Epithelial cell of esophagus (primary cell): ENCODE results near the gene PGD.

ENCODE experiments used
- DNase-seq: peaks from one replicate; pipeline ENCODE4 v3.0.0; 2010; ENCODE audit warnings: low read depth
- H3K4me3 ChIP-seq: 2 replicates; pipeline ENCODE4 v1.5.1; 2011; ENCODE audit warnings: mild to moderate bottlenecking, low read length, control low read depth
- CTCF ChIP-seq: IDR thresholded peaks from 2 replicates; pipeline ENCODE4 v1.5.1; 2011; ENCODE audit warnings: low read depth, mild to moderate bottlenecking, low read length, control low read depth, inconsistent platforms; ENCODE audit not compliant: insufficient read depth; ENCODE audit errors: missing control alignments

The PGD gene

DNA sequence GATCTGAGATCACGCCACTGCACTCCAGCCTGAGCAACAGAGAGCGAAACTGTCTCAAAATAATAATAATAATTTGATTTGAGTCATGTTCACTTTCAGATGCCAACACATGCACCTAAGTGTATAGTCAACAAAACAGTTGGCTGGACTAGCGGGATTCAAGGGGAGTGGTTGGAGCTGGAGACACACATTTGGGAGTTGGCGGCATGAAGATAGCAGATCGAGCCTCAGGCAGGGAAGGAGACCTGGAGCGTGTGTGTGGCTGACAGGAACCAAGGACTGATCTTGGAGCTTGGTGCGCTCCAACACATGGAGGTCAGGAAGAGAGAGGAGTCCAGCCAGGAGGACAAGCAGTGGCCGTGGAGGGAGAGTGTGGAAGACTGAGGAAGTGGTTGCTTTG is 14.6 kb upstream of the PGD start:
- no peak overlapping the region for H3K4me3 ChIP-seq
- no peak for DNase-seq
- TF ChIP-seq CTCF = no peak

DNA sequence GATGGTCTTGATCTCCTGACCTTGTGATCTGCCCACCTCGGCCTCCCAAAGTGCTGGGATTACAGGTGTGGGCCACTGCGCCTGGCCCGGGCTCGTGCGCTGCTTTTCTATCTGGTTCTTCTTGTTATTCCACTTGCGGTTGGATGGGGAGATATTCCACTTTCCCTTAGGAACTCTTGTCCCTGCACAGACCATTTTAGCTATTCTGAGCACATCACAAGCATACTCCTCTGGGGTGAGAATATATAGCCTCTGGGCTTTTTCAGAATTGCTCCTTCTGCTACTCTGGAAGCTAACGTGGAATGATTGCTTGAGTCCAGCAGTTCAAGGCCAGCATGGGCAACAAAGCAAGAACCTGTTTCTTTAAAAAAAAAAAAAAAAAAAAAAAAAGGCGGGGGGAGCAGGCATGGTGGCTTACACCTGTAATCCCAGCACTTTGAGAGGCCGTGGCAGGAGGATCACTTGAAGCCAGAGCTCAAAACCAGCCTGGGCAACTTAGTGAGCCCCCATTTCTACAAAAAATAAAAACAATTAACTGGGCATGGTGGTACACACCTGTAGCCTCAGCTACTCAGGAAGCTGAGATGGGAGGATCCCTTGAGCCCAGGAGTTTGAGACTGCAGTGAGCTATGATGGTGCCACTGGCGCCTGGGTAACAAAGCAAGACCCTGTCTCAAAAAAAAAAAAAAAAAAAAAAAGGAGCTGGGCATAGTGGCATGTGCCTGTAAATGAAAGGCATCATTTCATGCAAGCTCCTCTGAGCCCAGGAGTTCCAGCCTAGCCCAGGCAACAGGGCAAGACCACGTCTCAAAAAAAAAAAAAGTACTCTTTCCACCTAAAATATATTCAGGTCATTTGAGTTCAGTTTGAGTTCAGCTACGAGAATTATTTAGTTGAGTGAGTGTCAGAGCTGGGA is 11.8 kb upstream of the PGD start:
- no peak for TF ChIP-seq CTCF
- H3K4me3 ChIP-seq = peak overlapping the region; percentile 28
- DNase-seq = no peak

DNA sequence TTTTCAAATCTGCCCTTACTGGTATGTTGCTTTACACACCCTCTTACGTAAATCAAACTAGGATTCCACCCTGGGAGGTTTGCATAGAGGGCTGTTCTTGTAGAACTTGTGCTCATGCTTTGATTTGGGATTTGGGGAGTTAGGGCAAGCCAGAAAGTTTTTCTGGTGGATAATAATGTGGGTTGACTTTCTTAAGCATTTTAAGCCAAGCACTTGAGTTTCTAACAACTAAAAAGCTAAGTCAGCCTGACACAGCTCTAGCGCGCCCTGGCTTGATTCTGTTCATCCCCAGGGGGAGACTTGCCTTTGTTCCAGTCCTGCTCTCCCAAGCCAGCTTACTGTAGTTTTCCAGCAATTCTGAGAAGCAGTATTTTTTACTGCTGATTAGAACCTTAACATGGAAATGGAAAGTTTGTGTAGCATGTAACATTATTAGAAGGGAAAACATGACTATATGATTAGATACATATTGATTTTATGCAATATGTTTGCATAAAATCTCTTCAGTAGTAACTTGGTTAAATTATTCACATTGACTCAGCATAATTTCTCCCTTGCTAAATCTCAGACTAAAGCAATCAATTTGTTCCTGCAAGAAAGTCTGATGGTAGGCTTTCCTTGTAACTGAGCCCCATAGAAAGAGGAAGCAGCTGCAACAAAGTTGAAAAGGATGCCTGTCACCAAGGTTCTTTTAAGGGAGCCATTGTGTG is 11.0 kb upstream of the PGD start:
- no peak for TF ChIP-seq CTCF
- peak overlapping the region; percentile 28 for H3K4me3 ChIP-seq
- peak; percentile 80 for DNase-seq

DNA sequence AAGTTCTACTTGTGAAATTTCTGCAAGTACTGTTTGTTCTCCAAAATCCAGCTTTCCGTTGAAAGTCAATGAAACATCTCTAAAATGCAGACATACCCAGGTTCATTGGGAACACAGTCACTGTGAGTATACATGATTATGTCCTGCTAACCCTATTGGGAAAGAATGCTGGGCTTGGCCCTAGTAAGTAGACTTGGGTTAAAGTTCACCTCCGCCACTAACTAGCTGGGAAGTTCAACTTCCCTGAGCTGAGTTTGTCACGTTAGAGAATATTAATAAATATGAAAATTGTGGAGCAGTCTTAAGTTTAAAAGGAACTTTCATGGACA is 10.5 kb upstream of the PGD start:
- DNase-seq = no peak
- no peak for TF ChIP-seq CTCF
- no peak overlapping the region for H3K4me3 ChIP-seq

DNA sequence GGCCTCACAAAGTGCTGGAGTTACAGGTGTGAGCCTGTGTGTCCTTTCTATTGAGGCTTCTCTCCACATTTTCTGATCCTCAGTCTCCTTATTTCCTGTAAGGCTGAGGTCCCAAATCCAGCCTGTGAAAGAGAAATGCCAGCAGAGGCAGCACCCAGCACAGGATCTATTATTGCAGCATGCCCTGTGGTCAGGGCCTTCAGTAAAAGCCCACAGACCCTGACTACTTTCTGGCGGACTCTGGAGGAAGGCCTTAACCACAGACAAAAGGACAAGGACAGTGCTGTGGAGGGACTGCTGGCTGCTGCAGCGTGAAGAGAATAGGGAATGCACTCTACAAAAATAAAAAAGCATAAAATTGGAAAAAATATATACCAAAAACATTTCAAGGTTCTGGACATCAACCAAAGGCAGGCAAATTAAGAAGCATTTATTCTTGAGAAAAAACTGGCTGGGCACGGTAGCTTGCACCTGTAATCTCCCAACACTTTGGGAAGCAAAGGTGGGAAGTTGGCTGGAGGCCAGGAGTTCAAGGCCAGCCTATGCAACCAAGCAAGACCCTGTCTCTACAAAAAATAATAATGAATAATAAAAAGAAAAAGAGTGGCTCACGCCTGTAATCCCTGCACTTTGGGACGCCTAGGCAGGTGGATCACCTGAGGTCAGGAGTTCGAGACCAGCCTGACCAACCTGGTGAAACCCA is 9.4 kb upstream of the PGD start:
- TF ChIP-seq CTCF = no peak
- no peak overlapping the region for H3K4me3 ChIP-seq
- no peak for DNase-seq

- no peak for DNase-seq
- H3K4me3 ChIP-seq = no peak overlapping the region
- TF ChIP-seq CTCF = no peak
Observed at GRCh38 chr1:10396870-10397269, 2.0 kb upstream of the PGD start.
